ENCODE data around the gene UBE2QL1. TPM values are rescaled to one million over a fixed set of nuclear protein-coding genes. Genes with fewer than 3 reads are reported as not detected.

UBE2QL1 gene
- total RNA-seq, 1 donor from 2014 or later = 5.6 TPM

DNA sequence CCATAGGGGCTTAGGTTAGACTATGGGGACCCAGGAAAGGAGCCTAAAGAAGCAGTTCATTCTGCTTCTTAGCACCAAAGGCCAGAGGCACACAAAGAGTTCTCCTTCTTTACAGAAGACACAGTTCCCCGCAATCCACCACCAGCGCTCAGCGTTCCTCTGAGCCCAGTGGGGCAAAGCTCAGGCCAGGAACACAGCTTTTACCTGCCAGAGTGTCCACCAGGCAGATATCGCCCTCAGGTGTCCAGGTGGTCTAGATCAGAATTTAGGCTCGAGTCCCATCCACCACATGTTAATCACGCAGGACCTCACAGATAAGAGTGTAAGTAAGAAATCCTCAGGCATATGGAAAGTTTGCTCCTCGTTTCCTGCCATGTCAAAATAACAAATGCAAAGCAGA is 53.0 kb downstream of the UBE2QL1 start:
- Mint-ChIP-seq H3K9me3 (no peaks in the 10 kb centered on the region), H3K36me3 (no peaks in the 10 kb centered on the region), H3K4me3 (no peak overlapping the region), H3K27ac (no peak overlapping the region), H3K27me3 (peaks cover 15% of the 10 kb centered on the region), H3K4me1 (ENCODE audit: unreplicated experiment) (peaks cover 6% of the 10 kb centered on the region)
- no peak for DNase-seq (ENCODE audit: extremely low spot score, unreplicated experiment)
- TF ChIP-seq CTCF (conservative IDR thresholded peaks at IDR 0.05) = no peak

- DNase-seq (ENCODE audit: extremely low spot score, unreplicated experiment) = no peak
- Mint-ChIP-seq H3K4me1 (ENCODE audit: unreplicated experiment) (peaks cover 6% of the 10 kb centered on the region), H3K27me3 (peaks cover 14% of the 10 kb centered on the region), H3K9me3 (no peaks in the 10 kb centered on the region), H3K36me3 (no peaks in the 10 kb centered on the region), H3K27ac (no peak overlapping the region), H3K4me3 (no peak overlapping the region)
- no peak for TF ChIP-seq CTCF (conservative IDR thresholded peaks at IDR 0.05)
These were observed 53.8 kb downstream of the UBE2QL1 start for GRCh38 chr5:6502421-6502820.

- Mint-ChIP-seq H3K36me3 (no peaks in the 10 kb centered on the region), H3K4me3 (no peak overlapping the region), H3K27me3 (peaks cover 10% of the 10 kb centered on the region), H3K27ac (no peak overlapping the region), H3K9me3 (no peaks in the 10 kb centered on the region), H3K4me1 (ENCODE audit: unreplicated experiment) (peaks cover 6% of the 10 kb centered on the region)
- DNase-seq (ENCODE audit: extremely low spot score, unreplicated experiment) = no peak
- TF ChIP-seq CTCF (conservative IDR thresholded peaks at IDR 0.05) = no peak
These were observed 54.7 kb downstream of the UBE2QL1 start for GRCh38 chr5:6503342-6503741.

DNA sequence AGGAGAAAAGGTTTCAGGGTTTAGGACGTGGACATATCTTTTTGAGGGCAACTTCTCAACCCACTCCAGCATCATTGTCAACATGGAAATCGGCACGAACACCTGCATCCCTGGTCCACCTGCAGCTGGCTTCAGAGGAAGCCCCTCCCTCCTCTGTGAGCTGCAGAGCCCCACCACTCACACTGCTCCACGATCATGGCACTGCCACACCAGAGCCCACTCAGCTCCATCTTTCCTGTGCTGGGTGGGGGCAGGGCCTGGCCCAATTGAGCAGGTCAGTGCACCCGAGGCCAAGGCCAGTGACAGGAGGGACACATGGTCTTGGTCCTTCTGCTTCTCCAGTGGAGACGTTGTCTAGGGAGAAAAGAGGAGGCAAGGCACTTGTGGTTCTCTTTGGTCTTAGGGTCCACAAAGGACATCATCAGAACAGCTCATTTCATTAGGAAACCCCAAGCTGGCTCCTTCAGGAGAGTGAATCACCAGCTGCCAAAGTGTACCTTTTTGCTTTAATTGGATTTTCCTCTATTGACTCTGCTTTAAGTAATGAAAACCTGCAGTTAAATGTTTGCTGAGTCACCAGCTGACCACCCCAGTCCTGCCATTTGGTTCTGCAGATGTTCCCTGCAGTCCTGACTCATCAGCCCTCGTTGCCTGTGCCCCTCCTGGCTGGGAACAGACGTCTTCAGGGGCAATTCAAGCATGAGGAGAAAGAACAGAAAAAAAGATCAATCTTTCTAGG is 56.2 kb downstream of the UBE2QL1 start:
- Mint-ChIP-seq H3K9me3 (no peaks in the 10 kb centered on the region), H3K27me3 (peaks cover 6% of the 10 kb centered on the region), H3K36me3 (no peaks in the 10 kb centered on the region), H3K27ac (peak overlapping the region; percentile 37), H3K4me3 (no peak overlapping the region), H3K4me1 (ENCODE audit: unreplicated experiment) (no peaks in the 10 kb centered on the region)
- TF ChIP-seq CTCF (conservative IDR thresholded peaks at IDR 0.05) = no peak
- no peak for DNase-seq (ENCODE audit: extremely low spot score, unreplicated experiment)

DNA sequence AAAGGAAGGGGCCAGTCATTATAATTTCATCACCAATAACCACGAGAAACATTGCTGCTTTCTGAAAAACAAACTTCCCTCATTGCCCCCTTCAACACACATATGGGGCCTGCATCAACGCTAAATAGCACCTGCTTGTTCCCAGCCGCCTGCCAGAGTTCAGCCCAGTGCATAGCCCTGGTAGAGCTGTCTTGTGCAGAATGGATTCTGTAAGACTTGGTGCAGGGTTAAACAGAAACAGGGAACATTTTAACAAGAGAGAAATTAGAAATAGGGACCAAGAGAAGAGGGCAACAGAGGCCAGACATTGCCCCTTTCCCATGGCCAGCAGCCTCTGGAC is 56.7 kb downstream of the UBE2QL1 start:
- H3K4me1 Mint-ChIP-seq (ENCODE audit: unreplicated experiment) = no peaks in the 10 kb centered on the region
- no peak overlapping the region for H3K4me3 Mint-ChIP-seq
- peaks cover 6% of the 10 kb centered on the region for H3K27me3 Mint-ChIP-seq
- H3K27ac Mint-ChIP-seq = peak overlapping the region; percentile 37
- no peaks in the 10 kb centered on the region for H3K9me3 Mint-ChIP-seq
- no peaks in the 10 kb centered on the region for H3K36me3 Mint-ChIP-seq
- no peak for TF ChIP-seq CTCF (conservative IDR thresholded peaks at IDR 0.05)
- DNase-seq (ENCODE audit: extremely low spot score, unreplicated experiment) = no peak

All from type B pancreatic cell (in vitro differentiated cells).